Mesenchymal stem cell (in vitro differentiated cells and primary cell): ENCODE results near the gene RGPD4. TPM values are rescaled to one million over a fixed set of nuclear protein-coding genes. Genes with fewer than 3 reads are reported as not detected.
"Not testable (repeated sequence)": the region's sequence is repeated elsewhere in the genome, so short reads cannot be mapped to it uniquely, and the experiment has no call there.

ENCODE experiments used
- DNase-seq: peaks from one replicate; pipeline ENCODE4 v3.0.0-alpha.2; 2013
- H2AFZ ChIP-seq: one replicate; pipeline ENCODE4 v1.6.1; 2013; ENCODE audit warnings: low read depth, mild to moderate bottlenecking, control low read depth, inconsistent platforms, low read length, moderate library complexity
- H2AK5ac ChIP-seq: 2 replicates; pipeline ENCODE4 v1.6.1; 2013; ENCODE audit warnings: low read length, moderate library complexity, mild to moderate bottlenecking, inconsistent platforms; ENCODE audit not compliant: severe bottlenecking
- H2BK120ac ChIP-seq: one replicate; pipeline ENCODE4 v1.6.1; 2013; ENCODE audit warnings: low read depth, mild to moderate bottlenecking, inconsistent platforms, low read length, moderate library complexity
- H2BK12ac ChIP-seq, 2 experiments: one replicate each; pipeline ENCODE4 v1.6.1; 2013; ENCODE audit warnings: inconsistent platforms in 2 of 2, low read length in 2 of 2, mild to moderate bottlenecking in 2 of 2, moderate library complexity in 2 of 2, control low read depth in 1 of 2
- H2BK15ac ChIP-seq: one replicate; pipeline ENCODE4 v1.6.1; 2013; ENCODE audit warnings: mild to moderate bottlenecking, low read depth, inconsistent platforms; ENCODE audit not compliant: poor library complexity, severe bottlenecking
- H2BK5ac ChIP-seq: 2 replicates; pipeline ENCODE4 v1.6.1; 2013; ENCODE audit warnings: low read depth, mild to moderate bottlenecking, low read length, control low read depth, inconsistent platforms; ENCODE audit not compliant: poor library complexity, severe bottlenecking
- H3K14ac ChIP-seq, 2 experiments: one replicate each; pipeline ENCODE4 v1.6.1; 2013; ENCODE audit warnings: inconsistent platforms in 2 of 2, low read length in 2 of 2, control low read depth in 1 of 2, mild to moderate bottlenecking in 1 of 2, moderate library complexity in 1 of 2
- H3K18ac ChIP-seq, 2 experiments: one replicate each; pipeline ENCODE4 v1.6.1; 2013; ENCODE audit warnings: inconsistent platforms in 2 of 2, low read length in 2 of 2, control low read depth in 1 of 2, low read depth in 1 of 2, mild to moderate bottlenecking in 1 of 2
- H3K23ac ChIP-seq, 2 experiments: one replicate each; pipeline ENCODE4 v1.6.1; 2013; ENCODE audit warnings: inconsistent platforms in 2 of 2, low read length in 2 of 2, mild to moderate bottlenecking in 2 of 2, moderate library complexity in 2 of 2, control low read depth in 1 of 2
- H3K27ac ChIP-seq: 2 replicates; pipeline ENCODE4 v1.5.1; 2013; ENCODE audit warnings: mild to moderate bottlenecking, moderate library complexity, low read length, control low read depth, inconsistent platforms; ENCODE audit not compliant: poor library complexity, severe bottlenecking
- H3K27me3 ChIP-seq, 2 experiments: 2 replicates each; pipeline versions ENCODE4 v1.6.1 to v1.7.0; 2013; ENCODE audit warnings: low read length in 2 of 2, mild to moderate bottlenecking in 2 of 2, moderate library complexity in 2 of 2, control low read depth in 1 of 2, inconsistent platforms in 1 of 2; ENCODE audit not compliant: control insufficient read depth in 1 of 2, insufficient read depth in 1 of 2
- H3K36me3 ChIP-seq, 2 experiments: 2 replicates each; pipeline versions ENCODE4 v1.6.1 to v1.7.0; 2013; ENCODE audit warnings: low read length in 2 of 2, control low read depth in 1 of 2, inconsistent platforms in 1 of 2, low read depth in 1 of 2, mild to moderate bottlenecking in 1 of 2; ENCODE audit not compliant: insufficient read depth in 2 of 2, control insufficient read depth in 1 of 2
- H3K4ac ChIP-seq, 2 experiments: one replicate each; pipeline ENCODE4 v1.6.1; 2013; ENCODE audit warnings: inconsistent platforms in 2 of 2, low read length in 2 of 2, mild to moderate bottlenecking in 2 of 2, moderate library complexity in 2 of 2, control low read depth in 1 of 2, low read depth in 1 of 2
- H3K4me1 ChIP-seq: 2 replicates; pipeline ENCODE4 v1.6.1; 2013; ENCODE audit warnings: low read depth, low read length, control low read depth; ENCODE audit not compliant: control insufficient read depth, insufficient read depth
- H3K4me2 ChIP-seq: 2 replicates; pipeline ENCODE4 v1.6.1; 2013; ENCODE audit warnings: low read length, mild to moderate bottlenecking, inconsistent platforms; ENCODE audit not compliant: poor library complexity, severe bottlenecking
- H3K4me3 ChIP-seq, 2 experiments: 2 replicates each; pipeline versions ENCODE4 v1.5.1 to v1.7.0; 2013; ENCODE audit warnings: low read length in 2 of 2, mild to moderate bottlenecking in 2 of 2, control low read depth in 1 of 2, low read depth in 1 of 2; ENCODE audit not compliant: insufficient read depth in 1 of 2
- H3K79me1 ChIP-seq: replicated peaks from 2 replicates; pipeline ENCODE4 v1.6.1; 2013; ENCODE audit warnings: mild to moderate bottlenecking, control low read depth, low read length, inconsistent platforms; ENCODE audit not compliant: poor library complexity, severe bottlenecking
- H3K9ac ChIP-seq: 2 replicates; pipeline ENCODE4 v1.7.0; 2013; ENCODE audit warnings: mild to moderate bottlenecking, low read length, moderate library complexity
- H3K9me3 ChIP-seq: 2 replicates; pipeline ENCODE4 v1.7.0; 2013; ENCODE audit warnings: mild to moderate bottlenecking, low read length; ENCODE audit not compliant: control insufficient read depth
- H4K8ac ChIP-seq: one replicate; pipeline ENCODE4 v1.6.1; 2013; ENCODE audit warnings: inconsistent platforms, mild to moderate bottlenecking, low read length, moderate library complexity
- H4K91ac ChIP-seq: one replicate; pipeline ENCODE4 v1.6.1; 2013; ENCODE audit warnings: mild to moderate bottlenecking, low read length, inconsistent platforms
- WGBS: methylation state at CpG from one replicate; pipeline ENCODE4 v1.1.7; 2013; ENCODE audit warnings: mixed read lengths; 5-methylcytosine and 5-hydroxymethylcytosine counted together
- polyA plus RNA-seq, 2 experiments: library from polyadenylated mRNA; stranded (reverse); fragments of 200-250 nt; gene quantifications; one replicate each; pipeline ENCODE4 v1.2.3, GENCODE V29; 2013

RGPD4 gene
- polyA plus RNA-seq (2013, experiment 1 of 2): 0.01 TPM
- 0.01 TPM for polyA plus RNA-seq (2013, experiment 2 of 2)

GRCh38 chr2:107826749-107827148 is at the start of gene RGPD4:
Gene RGPD4, plus strand, starts transcription at chr2:107826892. Its CDS starts 122 bp downstream, at chr2:107827014.
- not testable (repeated sequence) for H3K23ac ChIP-seq, H3K9me3 ChIP-seq, H3K14ac ChIP-seq, H2AFZ ChIP-seq, H2AK5ac ChIP-seq, H3K4me2 ChIP-seq, H3K4me1 ChIP-seq, H3K9ac ChIP-seq, H2BK12ac ChIP-seq, H4K8ac ChIP-seq, H3K4me3 ChIP-seq, DNase-seq, H3K79me1 ChIP-seq, H3K36me3 ChIP-seq, H3K27ac ChIP-seq, H2BK120ac ChIP-seq, H3K18ac ChIP-seq, H3K27me3 ChIP-seq, H2BK15ac ChIP-seq, H3K4ac ChIP-seq, H2BK5ac ChIP-seq, H4K91ac ChIP-seq
- 97% methylated on average over 18 of the region's 43 CpGs for WGBS

GRCh38 chr2:107777974-107778373 is 48.7 kb upstream of the RGPD4 start:
- H3K4me1 ChIP-seq: no peaks in the 10 kb centered on the region
- no peak overlapping the region for H2BK120ac ChIP-seq
- H3K79me1 ChIP-seq: no peaks in the 10 kb centered on the region
- H2AFZ ChIP-seq: no peak overlapping the region
- H4K8ac ChIP-seq: no peak overlapping the region
- no peak overlapping the region for H2BK12ac ChIP-seq
- no peak overlapping the region for H3K14ac ChIP-seq
- H3K4me3 ChIP-seq: no peak overlapping the region
- no peak overlapping the region for H3K23ac ChIP-seq
- no peak overlapping the region for H2AK5ac ChIP-seq
- no peak overlapping the region for H2BK15ac ChIP-seq
- no peak overlapping the region for H3K4me2 ChIP-seq
- H3K27me3 ChIP-seq: no peaks in the 10 kb centered on the region
- H3K27ac ChIP-seq: no peak overlapping the region
- no peaks in the 10 kb centered on the region for H3K9me3 ChIP-seq
- no peak for DNase-seq
- no peak overlapping the region for H3K18ac ChIP-seq
- H3K9ac ChIP-seq: no peak overlapping the region
- H3K36me3 ChIP-seq: no peaks in the 10 kb centered on the region
- 93% methylated on average over 2 of the region's 2 CpGs for WGBS
- H3K4ac ChIP-seq: no peak overlapping the region
- no peak overlapping the region for H2BK5ac ChIP-seq
- no peak overlapping the region for H4K91ac ChIP-seq

- no peak overlapping the region for H3K23ac ChIP-seq
- H3K4me3 ChIP-seq: no peak overlapping the region
- no peaks in the 10 kb centered on the region for H3K9me3 ChIP-seq
- no peak overlapping the region for H2BK15ac ChIP-seq
- H2AFZ ChIP-seq: no peak overlapping the region
- H3K14ac ChIP-seq: no peak overlapping the region
- no peak overlapping the region for H3K18ac ChIP-seq
- no peak overlapping the region for H4K91ac ChIP-seq
- H3K4ac ChIP-seq: no peak overlapping the region
- H3K9ac ChIP-seq: no peak overlapping the region
- H3K27me3 ChIP-seq: no peaks in the 10 kb centered on the region
- no peak overlapping the region for H3K27ac ChIP-seq
- no peak overlapping the region for H4K8ac ChIP-seq
- no peak overlapping the region for H3K4me2 ChIP-seq
- H2BK12ac ChIP-seq: no peak overlapping the region
- no peak overlapping the region for H2BK120ac ChIP-seq
- H2AK5ac ChIP-seq: no peak overlapping the region
- WGBS: no CpG with 5 or more reads among the region's 1 CpG
- no peaks in the 10 kb centered on the region for H3K79me1 ChIP-seq
- H3K4me1 ChIP-seq: no peaks in the 10 kb centered on the region
- no peak for DNase-seq
- no peak overlapping the region for H2BK5ac ChIP-seq
- H3K36me3 ChIP-seq: no peaks in the 10 kb centered on the region
These were observed 40.9 kb upstream of the RGPD4 start for GRCh38 chr2:107785756-107786155.

DNA sequence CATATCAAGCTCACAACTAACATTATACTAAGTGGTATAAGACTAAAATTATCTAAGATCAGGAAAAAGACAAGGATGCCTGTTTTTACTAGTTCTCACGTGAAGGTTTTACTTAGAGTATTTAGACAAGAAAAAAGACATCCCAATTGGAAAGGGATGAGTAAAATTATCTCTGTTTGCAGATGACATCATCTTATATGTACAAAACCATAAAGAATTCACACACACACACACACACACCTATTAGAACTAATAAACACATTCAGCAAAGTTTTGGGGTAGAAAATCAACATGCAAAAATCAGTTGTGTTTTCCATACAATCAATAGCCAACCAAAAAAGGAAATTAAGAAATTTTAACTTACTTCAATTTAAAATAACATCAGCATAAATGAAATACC is 35.9 kb upstream of the RGPD4 start:
- WGBS: no CpG with 5 or more reads among the region's 1 CpG
- H3K4me1 ChIP-seq: no peaks in the 10 kb centered on the region
- no peaks in the 10 kb centered on the region for H3K27me3 ChIP-seq
- no peaks in the 10 kb centered on the region for H3K36me3 ChIP-seq
- H3K79me1 ChIP-seq: no peaks in the 10 kb centered on the region
- DNase-seq: no peak
- H2BK120ac ChIP-seq: no peak overlapping the region
- no peaks in the 10 kb centered on the region for H3K9me3 ChIP-seq
- no peak overlapping the region for H3K4me3 ChIP-seq
- H3K4me2 ChIP-seq: no peak overlapping the region
- H2BK5ac ChIP-seq: no peak overlapping the region
- H2AK5ac ChIP-seq: no peak overlapping the region
- no peak overlapping the region for H3K14ac ChIP-seq
- H4K91ac ChIP-seq: no peak overlapping the region
- H2AFZ ChIP-seq: no peak overlapping the region
- H3K23ac ChIP-seq: no peak overlapping the region
- no peak overlapping the region for H2BK15ac ChIP-seq
- H4K8ac ChIP-seq: no peak overlapping the region
- H3K27ac ChIP-seq: no peak overlapping the region
- no peak overlapping the region for H2BK12ac ChIP-seq
- no peak overlapping the region for H3K18ac ChIP-seq
- H3K4ac ChIP-seq: no peak overlapping the region
- no peak overlapping the region for H3K9ac ChIP-seq
